ENCODE results near the gene PIGP.
"Not testable (repeated sequence)": the region's sequence is repeated elsewhere in the genome, so short reads cannot be mapped to it uniquely, and the experiment has no call there.

PIGP gene

DNA sequence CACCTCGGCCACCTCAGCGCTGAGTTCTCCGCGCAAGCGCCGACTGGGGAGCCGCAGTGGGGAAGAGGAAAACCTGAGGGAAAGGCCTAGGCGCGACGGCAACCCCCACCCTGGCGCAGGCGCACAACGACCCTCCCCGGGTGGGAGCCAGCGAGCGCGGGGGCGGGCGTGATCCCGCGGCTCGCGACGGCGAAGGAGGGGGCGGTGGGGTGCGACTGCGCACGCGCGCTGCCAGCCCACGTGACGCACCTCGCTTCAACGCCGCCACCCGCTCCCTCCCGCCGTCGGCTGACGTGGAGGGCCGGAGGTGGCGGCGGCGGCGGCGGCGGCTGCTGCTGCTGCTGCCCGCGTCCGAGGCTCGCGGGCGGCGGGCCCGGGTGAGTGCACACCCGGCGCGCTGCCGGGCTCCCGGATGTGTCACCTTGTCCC lies at the start of gene PIGP, which contains the start of gene TTC3:
TSS of gene PIGP (minus strand) at position 84 of the 429 bp plus-strand sequence. CDS start 556 bp downstream, outside the sequence.
TSS of gene TTC3 (plus strand) at position 267 of the 429 bp plus-strand sequence. CDS start 14,004 bp downstream, outside the sequence.
- DNase-seq (ENCODE audit: low spot score) = peak; percentile 95

DNA sequence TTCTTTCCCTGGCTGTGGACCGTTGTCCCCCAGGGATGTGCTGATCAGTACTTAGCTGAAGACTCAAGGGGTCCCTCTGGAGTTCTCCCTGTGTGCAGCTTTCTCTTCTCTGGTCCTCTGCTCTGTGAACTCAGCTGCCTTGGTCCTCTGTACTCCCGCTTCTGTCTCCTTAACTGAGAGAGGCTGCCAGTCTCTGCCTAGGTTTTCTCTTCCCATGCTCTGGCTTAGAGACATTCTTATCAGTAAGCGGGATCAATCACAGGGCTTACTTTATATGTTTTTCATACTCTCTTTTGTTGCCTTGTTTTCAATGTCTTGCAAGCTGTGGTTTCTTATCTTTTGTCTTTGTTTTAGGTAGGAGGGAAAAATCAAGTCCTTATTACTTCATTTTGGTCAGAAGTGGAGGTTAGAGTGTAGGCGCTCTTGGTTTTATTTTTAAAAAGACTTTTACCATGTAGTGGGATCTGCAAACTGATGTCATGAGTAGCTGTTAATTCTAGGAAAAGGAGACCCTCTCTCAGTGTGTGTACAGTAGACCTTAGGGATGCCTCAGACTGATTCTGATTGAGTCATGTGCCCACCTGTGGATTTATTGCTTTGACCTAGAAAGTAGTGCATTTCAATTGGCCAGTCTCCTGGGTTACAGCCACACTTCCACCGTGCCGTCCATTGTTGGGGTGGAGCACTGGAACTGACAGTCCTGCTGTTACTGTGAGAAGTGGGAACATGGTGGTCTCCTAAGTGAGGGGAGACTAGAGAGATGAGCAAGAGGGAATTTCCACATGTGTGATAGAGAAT lies 46.7 kb upstream of the PIGP start:
- no peak for DNase-seq (ENCODE audit: low spot score)

DNA sequence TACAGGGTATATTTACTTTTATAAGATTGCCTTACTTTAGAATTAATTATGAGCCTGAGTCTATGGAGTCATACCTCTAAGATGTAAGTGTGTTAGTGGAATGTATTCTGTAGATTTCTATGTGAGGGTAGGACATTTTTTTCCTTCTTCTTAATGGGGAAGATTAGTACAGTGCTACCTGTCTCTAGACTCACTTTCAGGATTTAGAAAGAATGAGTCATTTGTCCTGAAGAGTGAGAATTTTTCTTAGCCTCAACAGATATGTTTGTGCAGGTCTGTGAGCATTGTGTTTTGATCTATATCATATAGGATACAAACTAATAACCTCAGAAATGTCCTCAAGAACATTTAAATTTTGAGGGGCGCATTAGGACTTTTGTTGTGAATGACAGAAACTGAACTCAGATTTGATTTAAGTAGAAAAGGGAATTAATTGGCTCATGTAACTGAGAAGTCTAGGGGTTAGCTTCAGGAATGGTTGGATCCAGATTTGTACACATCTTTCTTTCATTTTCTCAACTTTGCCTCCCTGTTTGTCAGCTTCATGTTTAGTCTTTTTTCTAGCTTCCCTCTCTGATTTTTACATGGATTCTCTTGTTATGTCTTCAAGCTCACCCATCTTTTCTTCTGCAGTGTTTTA lies 45.4 kb upstream of the PIGP start:
- DNase-seq (ENCODE audit: low spot score) = peak; percentile 15

DNA sequence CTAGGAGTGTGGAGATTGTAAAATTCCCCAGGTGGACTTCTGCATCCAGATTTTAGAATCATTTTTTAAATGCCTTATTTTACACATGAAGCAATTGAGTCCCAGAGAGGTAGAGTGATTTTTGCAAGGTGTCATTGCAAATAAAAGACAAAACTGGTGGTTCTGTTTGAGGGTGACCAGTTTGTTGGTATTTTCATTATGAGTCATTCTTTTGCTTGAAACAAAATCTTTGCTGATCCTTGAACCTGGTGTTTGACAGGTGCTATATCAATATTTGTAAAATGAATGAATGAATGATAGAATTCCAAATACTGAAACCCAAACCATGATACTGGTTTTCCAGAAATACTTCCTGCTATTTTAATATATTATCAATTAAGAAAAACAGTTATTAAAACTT lies 44.3 kb upstream of the PIGP start:
- peak; percentile 25 for DNase-seq (ENCODE audit: low spot score)

DNA sequence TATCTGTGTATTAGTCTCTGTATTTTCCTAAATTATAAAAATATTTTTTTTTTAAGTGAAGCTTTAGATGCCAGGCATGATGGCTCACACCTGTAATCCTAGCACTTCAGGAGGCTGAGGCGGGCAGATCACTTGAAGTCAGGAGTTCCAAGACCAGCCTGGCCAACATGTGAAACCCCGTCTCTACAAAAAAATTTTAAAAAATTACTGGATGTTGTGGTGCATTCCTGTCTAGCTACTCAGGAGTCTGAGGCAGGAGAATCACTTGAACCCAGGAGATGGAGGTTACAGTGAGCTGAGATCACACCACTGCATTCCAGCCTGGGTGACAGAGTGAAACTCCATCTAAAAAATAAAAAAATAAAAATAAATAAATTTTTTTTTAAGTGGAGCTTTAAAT lies 43.6 kb upstream of the PIGP start:
- DNase-seq (ENCODE audit: low spot score) = peak; percentile 32

DNA sequence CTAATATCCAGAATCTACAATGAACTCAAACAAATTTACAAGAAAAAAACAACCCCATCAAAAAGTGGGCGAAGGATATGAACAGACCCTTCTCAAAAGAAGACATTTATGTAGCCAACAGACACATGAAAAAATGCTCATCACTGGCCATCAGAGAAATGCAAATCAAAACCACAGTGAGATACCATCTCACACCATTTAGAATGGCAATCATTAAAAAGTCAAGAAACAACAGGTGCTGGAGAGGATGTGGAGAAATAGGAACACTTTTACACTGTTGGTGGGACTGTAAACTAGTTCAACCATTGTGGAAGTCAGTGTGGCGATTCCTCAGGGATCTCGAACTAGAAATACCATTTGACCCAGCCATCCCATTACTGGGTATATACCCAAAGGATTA lies 41.4 kb upstream of the PIGP start:
- not testable (repeated sequence) for DNase-seq (ENCODE audit: low spot score)

DNA sequence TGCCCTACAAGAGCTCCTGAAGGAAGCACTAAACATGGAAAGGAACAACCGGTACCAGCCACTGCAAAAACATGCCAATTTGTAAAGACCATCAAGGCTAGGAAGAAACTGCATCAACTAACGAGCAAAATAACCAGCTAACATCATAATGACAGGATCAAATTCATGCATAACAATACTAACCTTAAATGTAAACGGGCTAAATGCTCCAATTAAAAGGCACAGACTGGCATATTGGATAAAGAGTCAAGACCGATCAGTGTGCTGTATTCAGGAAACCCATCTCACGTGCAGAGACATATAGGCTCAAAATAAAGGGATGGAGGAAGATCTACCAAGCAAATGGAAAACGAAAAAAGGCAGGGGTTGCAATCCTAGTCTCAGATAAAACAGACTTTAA lies 38.2 kb upstream of the PIGP start:
- DNase-seq (ENCODE audit: low spot score) = not testable (repeated sequence)

DNA sequence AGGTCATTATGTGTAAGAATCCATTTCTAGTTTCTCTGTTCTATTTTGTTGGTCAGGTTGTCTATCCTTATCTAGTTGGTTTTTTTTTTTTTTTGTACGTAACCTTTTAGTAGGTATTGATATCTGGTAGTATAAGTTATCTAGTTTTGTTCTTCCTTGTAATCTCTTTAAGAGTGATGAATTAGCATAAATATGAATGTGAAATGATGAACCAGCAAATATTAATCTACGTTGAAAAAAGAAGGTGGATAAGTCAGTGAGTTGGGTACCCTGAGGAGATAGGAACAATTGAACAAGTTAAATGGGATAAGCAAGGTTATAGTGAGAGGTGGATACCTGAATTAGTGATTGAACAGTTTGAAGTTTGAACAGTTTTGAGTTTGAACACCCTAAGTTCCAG lies 34.1 kb upstream of the PIGP start:
- no peak for DNase-seq (ENCODE audit: low spot score)

DNA sequence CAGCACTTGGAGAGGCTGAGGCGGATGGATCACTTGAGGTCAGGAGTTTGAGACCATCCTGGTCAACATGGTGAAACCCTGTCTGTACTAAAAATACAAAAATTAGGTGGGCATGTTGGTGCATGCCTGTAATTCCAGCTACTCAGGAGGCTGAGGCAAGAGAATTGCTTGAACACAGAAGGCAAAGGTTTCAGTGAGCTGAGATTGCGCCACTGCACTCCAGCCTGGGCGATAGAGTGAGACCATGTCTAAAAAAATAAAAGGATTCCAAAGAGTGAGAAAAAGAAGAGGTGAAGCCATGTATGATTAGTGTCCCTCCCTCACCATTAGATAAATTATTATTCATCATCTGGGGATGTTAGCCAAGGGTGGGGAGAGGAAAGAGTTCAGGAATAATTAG lies 29.9 kb upstream of the PIGP start:
- peak; percentile 31 for DNase-seq (ENCODE audit: low spot score)

DNA sequence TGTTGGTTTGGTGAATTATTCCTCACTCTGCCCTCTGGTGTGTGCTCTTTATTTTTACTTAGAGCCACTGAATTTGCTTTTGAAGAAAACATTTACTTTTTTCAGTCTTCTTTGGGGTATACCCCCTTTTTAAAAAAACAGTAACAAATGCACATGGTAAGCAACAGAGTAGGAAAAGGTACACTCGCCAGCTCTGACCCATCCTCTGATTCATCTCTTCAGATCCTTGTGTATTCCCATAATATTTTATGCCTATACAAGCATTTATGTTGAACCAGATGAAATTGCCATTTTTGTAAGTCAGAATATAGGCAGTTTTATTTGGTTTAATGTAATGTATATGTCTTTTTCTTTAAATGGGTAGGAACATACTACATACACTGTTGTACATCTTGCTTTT lies 28.5 kb upstream of the PIGP start:
- peak; percentile 9 for DNase-seq (ENCODE audit: low spot score)

DNA sequence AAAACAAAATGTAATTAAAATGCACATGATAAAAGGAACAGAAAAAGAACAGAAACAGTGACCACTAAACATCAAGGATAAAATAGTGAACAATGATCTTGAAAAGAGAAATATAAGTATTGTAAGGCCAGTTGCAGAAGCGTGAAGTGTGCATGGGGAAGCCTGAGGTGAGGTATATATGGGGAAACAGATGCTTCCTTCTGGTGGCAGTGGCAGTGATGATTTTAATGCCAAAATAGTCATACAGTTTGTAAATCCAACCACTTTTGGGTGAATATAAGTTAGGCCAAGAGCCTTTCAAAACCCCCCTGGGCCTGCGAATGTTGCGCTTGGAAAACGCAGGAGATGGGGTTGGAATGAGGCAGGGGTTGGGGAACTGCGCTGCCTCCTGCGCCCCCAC lies 27.4 kb upstream of the PIGP start:
- DNase-seq (ENCODE audit: low spot score) = no peak

DNA sequence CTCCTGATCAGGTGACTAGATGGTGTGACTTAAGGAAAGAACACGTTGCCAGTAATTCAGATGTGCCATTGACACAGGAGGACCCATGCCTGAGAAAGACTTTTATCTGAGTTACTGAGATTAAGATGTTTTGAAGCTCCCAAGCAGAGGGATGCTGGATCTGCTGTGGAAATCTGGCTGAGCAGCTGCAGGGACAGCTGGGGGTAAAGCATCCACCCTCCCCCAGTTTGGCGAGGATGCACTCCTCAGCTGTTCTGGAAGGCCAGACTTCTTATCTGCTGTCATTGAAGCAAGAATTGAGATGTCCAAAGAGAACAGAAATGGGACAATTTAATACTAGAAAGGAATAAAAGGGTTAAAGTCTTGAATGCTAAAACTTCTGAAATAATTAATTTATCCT lies 25.9 kb upstream of the PIGP start:
- no peak for DNase-seq (ENCODE audit: low spot score)

DNA sequence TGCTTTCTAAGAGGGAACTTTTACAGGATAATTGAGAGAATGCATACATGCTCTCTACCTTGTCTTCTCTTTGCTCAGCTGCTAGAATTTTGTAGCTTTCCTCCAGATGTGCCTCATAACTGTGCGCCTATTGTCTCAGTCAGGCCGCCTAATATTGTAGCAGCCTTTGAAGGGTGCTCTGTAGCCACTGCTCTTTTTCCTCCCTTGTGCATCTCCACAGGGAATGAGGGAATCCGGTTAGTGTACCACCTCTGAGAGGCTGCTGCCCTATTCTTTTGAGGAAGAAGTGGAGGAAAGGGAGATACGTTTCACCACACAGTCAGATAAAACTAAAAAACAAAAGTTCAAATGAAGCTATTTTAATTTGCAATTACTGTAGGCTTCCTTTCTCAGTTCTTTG lies 22.9 kb upstream of the PIGP start:
- no peak for DNase-seq (ENCODE audit: low spot score)

DNA sequence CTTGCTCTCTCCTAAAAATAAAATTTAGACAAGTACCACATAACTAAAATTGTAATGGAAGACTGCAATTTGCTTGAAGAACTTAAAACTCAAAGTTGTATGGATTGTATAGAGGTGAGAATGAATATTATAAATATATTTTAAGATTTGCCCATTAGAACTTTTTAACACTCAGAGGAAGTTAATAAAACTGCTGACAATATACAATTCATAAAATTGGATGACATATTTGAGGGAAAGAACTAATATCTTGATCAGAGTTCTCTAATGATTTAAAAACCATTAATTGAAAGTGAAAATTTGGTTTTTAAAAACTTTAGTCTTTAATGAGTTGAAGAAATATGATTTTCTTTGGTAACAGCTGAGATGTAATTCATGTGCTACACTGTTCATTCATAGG lies 21.1 kb upstream of the PIGP start:
- no peak for DNase-seq (ENCODE audit: low spot score)

DNA sequence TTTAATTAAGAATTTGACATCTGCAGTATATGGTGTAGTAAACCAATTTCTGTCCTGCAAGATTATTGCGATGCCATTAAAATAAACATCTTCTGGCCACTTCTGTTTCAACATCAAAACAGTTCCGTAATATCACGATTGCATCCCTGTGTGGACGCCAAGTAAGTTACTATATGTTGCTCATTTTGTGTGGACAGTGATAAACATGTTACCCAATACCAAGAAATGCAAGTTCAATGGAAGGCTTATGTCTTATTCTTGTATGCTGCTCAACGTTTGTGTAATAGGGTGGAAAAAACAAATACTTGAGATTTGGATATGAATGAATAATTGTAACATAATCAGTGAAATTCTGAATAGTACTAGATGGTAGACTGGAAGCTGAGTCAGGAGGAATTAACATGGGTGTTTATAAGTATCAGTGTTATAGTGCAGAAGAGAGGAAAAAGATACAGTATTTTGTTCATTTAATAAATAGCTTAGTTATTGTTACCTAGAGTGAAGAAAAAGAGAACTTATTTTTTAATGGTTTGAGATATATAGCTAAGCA lies 15.4 kb upstream of the PIGP start:
- DNase-seq (ENCODE audit: low spot score) = no peak

DNA sequence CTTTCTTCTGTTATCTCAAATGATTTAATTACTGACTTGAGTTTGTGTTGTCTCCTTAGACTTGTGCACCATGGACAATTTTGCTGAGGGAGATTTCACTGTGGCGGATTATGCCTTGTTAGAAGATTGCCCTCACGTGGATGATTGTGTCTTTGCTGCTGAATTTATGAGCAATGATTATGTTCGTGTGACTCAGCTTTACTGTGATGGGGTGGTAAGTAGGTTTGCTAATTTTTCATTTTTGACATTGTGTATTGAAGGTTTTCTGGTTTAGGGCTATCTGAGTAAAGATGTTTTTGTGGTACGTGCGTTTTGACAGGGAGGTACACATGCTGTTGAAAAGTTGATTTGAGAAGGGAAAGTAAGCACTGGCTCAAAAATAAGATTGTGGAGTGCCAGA lies 14.3 kb upstream of the PIGP start:
- DNase-seq (ENCODE audit: low spot score) = peak; percentile 29

DNA sequence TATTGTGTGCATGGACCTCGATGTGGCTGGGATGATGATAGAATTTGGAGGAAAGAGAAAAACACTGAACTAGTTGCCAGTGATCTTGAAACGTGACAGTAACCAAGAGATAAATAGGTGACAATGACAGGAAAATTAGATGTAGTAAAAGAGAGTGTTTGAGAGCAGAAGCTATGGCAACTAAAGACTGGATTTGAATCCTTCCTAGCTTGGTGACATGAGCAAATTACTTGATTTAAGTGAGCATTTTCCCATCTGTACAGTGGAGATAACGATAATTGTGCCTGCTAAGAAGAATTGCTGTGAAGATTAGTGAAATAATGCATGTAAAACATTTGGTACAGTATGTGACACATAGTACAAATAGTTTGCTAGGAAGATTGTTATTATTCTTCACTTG lies 12.9 kb upstream of the PIGP start:
- DNase-seq (ENCODE audit: low spot score) = no peak

DNA sequence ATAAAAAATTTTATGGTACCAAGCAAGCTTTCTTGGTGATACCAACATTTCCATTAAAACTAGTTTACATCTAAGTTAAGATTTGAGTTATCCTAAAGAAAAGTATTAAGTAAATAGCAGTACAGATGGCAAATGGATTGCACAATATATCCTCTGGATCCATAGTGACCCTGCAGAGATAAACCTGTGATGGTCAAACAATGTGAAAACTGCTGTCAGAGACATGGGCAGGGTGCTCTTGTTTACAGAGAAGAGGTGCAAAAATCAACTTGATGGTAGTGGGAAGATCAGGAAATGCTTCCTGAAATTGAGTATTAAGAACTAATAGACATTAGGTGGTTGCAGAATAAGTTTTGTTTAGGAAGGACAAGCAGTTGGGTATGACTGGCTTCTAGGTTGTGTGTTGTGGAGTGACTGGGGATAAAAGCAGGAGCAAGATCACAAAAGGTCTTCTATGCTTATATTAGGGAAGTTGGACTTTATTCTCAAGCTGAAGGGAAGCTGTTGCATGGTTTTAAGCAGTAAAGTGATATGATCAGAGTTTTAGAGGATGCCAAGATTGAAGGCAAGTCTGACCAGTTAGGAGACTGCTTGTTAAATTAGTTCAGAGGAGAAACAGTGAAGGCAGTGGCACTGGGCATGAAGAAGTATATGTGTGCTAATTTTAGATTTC lies 10.1 kb upstream of the PIGP start:
- DNase-seq (ENCODE audit: low spot score) = no peak

DNA sequence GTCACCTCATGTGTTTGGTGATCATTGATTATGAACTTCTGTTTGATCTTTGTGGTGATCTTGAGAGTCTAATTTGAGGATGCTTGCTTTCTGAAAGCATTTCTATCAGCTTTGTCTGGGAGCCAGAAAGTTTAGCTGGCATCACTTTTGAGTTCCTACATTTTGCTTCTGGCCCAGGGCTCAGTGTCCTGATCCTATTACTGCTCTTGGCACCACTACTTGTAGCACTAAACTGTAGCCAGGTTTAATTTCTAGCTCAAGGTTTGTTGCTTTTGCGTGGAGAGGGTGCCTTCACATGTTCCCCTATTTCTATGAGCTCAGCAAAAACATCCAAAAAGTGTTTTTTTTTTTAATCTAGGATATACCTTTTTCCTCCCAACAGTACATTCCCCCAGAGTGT lies 9.5 kb upstream of the PIGP start:
- no peak for DNase-seq (ENCODE audit: low spot score)

DNA sequence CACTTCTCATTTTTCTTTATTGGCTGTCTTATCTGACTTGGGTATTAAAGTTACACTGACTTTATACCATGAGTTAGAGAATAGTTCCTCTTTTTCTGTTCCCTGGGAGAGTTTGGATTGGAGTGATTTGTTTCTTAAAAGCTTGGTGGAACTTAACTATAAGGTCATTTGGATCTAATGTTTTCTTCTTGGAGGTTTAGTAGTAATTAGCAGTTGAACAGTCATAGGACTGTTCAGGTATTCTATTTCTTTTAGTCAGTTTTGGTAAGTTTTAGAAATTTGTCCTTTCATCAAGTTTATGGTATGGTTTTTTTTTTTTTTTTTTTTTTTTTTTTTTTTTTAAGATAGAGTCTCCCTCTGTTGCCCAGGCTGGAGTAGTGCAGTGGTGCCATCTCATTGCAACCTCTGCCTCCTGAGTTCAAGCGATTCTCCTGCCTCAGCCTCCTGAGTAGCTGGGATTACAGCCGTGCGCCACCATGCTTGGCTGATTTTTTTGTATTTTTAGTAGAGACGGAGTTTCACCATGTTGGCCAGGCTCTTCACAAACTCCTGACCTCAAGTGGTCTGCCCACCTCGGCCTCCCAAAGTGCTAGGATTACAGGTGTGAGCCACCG lies 6.4 kb upstream of the PIGP start:
- DNase-seq (ENCODE audit: low spot score) = no peak

DNA sequence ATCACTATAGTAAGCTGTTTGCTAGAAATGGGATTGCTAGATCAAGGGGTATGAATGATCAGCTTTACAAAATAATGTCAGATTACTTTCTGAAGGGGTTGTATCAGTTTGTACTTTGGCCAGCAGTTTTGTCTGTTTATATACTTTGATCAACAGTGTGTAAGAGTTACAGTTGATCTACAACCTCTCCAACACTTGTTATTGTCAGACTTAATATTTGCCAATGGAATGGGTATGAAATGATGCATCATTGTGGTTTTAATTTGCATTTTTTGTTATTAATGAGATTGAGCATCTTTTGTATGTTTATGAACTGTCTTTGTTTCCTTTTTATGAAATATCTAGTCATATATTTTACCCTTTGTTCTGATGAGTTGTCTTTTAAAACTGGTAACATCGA lies 4.5 kb upstream of the PIGP start:
- no peak for DNase-seq (ENCODE audit: low spot score)

Data from kidney tubule cell (primary cell).